ENCODE measurements around the gene UBE2J2.

Gene UBE2J2

GRCh38 chr1:1215080-1215676 lies 58.5 kb downstream of the UBE2J2 start:
- no peak for DNase-seq (ENCODE audit: low read depth in 3 of 3, low spot score in 1 of 3)

GRCh38 chr1:1213345-1214265 lies 60.0 kb downstream of the UBE2J2 start, which contains the start of gene TNFRSF4:
TSS of gene TNFRSF4 (minus strand) at chr1:1214153. CDS start at chr1:1214127, 26 bp downstream.
- no peak for DNase-seq (ENCODE audit: low read depth in 3 of 3, low spot score in 1 of 3)

- no peak for DNase-seq (ENCODE audit: low read depth in 3 of 3, low spot score in 1 of 3)
These were observed 60.8 kb downstream of the UBE2J2 start for GRCh38 chr1:1212780-1213344.

DNA sequence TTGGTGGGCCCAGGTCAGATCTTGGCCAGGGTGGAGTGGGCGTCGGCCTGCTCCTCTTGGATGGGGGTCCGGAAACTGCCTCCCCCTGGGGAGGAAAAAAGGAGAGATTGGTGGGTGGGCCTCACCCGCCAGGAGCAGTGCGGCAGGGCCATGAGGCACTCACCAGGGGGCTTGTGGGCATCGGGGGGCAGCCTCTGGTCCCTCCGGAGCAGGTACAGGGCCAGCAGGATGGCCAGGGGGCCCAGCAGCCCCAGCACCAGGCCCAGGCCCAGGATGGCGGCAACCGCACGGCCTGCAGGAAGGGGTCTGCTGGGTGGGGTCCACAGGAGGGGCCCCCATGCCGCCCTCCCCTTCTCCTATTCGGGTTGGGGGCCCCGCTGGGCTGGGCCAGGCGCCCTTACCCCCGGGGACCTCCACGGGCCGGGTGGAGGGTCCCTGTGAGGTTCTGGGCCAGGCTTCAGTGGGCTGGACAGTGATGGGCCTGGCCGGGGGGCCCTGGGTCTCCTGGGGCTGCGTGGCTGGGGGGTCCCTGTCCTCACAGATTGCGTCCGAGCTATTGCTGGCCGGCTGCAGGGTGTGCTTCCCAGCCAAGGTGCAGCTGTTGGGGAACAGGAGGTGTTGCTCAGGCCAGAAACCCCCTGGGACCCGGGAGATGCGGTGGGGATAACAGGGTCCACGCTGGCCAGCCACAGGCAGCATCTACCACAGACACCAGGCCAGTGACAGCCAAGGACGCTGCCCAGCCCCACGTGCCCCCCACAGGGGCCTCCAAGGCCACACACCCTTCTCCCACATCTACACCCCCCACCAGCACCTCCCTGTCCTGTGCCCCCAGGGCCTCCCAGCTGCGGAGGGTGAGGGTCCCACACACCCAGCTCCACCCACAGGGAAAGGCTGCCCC lies 61.9 kb downstream of the UBE2J2 start:
- DNase-seq (ENCODE audit: low read depth in 3 of 3, low spot score in 1 of 3), result no peak

DNA sequence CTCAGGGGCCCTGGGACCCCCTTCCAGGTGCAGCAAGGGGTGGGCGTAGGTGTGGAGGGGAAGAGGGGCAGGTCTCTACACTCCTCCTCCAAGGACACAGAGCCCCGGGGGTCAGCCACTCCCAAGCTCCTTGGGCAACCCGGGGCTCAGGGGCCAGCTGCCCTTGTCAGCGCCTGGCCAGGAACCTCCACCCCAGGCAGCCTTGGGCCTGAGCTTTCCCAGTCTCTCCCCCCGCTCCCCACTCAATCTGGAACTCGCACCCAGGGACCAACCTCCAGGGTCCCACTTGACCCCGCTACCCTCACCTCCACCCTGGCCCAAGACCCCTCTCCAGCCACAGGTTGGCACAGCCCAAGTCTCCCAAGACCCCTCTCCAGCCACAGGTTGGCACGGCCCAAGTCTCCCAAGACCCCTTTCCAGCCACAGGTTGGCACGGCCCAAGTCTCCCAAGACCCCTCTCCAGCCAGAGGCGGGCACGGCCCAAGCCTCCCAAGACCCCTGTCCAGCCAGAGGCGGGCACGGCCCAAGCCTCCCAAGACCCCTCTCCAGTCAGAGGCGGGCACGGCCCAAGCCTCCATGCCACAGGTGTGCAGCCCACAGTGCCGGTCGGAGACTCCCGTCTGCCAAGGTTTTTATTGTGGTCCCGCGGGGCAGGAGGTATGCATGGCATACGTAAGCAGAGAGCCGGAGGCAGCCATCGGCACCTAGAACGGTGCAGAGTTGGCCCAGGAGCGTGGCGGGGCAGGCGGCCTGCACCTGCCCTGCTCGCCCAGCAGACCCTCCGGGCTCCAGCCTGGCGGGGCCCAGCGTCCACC lies 62.7 kb downstream of the UBE2J2 start:
- no peak for DNase-seq (ENCODE audit: low read depth in 3 of 3, low spot score in 1 of 3)

DNA sequence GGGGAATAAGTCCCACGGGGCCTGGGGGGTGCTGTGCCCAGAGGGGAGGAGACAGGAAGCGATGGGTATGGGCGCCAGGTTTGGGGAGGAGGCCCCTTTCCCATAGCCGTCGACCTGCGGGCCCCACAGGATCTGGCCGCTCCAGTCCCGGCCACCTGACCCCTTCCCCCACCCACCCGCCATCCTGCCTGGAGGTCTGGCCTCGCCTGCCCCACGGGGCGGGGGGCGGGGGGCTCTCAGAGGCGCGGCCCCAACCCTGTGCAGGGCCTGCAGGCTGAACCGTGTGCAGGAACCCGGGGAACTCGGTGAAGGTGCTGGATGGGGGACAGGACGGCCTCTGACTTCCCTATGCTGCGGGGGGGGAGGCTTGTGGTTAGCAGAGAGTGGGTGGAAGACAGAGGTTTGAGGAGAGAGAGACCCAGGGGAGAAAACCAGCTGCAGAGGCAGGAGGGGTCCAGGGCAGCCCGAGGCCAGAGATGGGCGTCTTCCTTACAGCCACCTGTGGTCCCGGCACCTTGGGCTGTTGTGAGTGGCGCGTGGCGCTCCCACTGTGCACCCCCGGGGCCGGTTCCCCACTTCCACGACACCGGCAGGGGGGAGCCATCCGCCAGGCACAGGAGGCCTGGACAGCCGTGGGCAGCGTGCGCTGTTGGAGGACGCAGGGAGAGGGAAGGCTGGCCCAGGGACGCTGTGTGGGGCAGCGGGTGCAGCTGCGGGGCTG lies 64.8 kb downstream of the UBE2J2 start:
- no peak for DNase-seq (ENCODE audit: low read depth in 3 of 3, low spot score in 1 of 3)

- no peak for DNase-seq (ENCODE audit: low read depth in 3 of 3, low spot score in 1 of 3)
These were observed 66.1 kb downstream of the UBE2J2 start for GRCh38 chr1:1207571-1207892.

DNA sequence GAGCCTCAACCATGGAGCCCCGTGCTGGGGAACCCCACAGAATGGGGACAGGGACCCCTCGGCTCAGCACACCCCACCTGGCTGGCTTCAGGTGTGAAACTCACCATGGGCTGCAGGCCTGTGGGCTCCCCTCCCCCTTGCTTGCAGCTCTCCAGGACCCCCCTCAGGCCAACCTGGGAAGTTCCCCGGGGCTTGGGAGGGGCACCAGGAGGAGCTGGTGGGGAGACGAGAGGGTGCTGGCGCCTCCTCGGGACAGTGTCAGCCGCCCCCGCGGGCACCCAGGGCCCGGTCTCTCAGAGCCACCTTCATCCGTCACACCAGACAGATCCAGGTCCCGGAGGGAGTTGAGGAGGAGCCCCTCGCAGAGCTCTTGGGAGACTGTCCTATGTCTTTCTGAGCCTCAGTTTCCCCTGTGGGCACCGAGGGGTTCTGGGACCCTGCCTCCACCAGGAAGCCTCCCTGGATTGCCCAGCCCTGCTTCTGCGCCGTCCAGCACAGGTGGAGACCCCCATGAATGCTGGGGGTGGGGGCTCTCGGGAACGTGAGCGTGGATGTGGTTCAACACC lies 66.6 kb downstream of the UBE2J2 start:
- DNase-seq (ENCODE audit: low read depth in 3 of 3, low spot score in 1 of 3), result no peak

GRCh38 chr1:1206376-1206965 lies 67.2 kb downstream of the UBE2J2 start, which contains the start of gene TNFRSF18:
TSS of gene TNFRSF18 (minus strand) at chr1:1206592. CDS start at chr1:1206571, 21 bp downstream.
- no peak for DNase-seq (ENCODE audit: low read depth in 3 of 3, low spot score in 1 of 3)

- no peak for DNase-seq (ENCODE audit: low read depth in 3 of 3, low spot score in 1 of 3)
These were observed 67.8 kb downstream of the UBE2J2 start for GRCh38 chr1:1205769-1206375.

GRCh38 chr1:1204998-1205768 lies 68.5 kb downstream of the UBE2J2 start:
- no peak for DNase-seq (ENCODE audit: low read depth in 3 of 3, low spot score in 1 of 3)

- no peak for DNase-seq (ENCODE audit: low read depth in 3 of 3, low spot score in 1 of 3)
These were observed 69.2 kb downstream of the UBE2J2 start for GRCh38 chr1:1204425-1204920.

Measured in stimulated activated CD4-positive, alpha-beta T cell treated with anti-CD3 and anti-CD28 coated beads, TNF-alpha, amount 100 ng/mL, for 1 hour (primary cell).